HG02798 (cell line): ENCODE data around the gene UNC5CL.

ENCODE experiments used
- ATAC-seq: cut with Tn5 transposase; IDR thresholded peaks from one replicate; pipeline ENCODE4 v1.9.1; 2021; ENCODE audit warnings: mild to moderate bottlenecking; ENCODE audit not compliant: unreplicated experiment, poor library complexity

Gene UNC5CL

GRCh38 chr6:40983752-40984151 is 55.3 kb downstream of the UNC5CL start:
- ATAC-seq: no peak

- no peak for ATAC-seq
Measured at GRCh38 chr6:40982917-40983316, 56.1 kb downstream of the UNC5CL start.

DNA sequence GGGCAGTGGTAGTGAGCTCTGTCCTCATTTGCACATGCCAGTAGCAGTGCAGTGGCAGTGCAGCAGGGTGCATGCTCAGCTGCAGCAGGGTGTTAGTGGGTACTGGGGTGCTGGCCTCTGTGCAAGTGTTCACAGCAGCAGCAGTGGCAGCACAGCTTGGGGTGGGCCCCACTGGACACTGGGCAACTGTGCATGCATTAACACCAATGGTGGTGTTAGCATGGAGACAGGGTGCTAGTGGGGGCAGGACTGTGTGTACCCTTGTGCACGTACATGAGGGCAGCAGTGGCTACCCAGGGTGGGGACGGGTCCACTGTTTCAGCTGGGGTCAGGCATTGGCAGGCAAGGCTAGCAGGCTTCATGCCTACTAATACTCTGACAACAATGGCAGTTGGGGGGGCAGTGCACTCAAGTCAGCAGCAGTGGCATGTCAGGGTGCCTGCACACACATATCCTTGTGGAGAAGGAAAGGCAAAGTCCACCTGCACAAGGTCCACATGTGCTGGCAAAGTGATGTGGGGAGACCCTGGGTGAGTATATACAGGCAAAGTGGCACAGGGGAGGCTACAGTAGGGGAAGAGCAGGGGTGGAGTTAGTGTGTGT is 60.2 kb downstream of the UNC5CL start:
- no peak for ATAC-seq

- ATAC-seq: no peak
Measured at GRCh38 chr6:40977695-40978094, 61.3 kb downstream of the UNC5CL start.

DNA sequence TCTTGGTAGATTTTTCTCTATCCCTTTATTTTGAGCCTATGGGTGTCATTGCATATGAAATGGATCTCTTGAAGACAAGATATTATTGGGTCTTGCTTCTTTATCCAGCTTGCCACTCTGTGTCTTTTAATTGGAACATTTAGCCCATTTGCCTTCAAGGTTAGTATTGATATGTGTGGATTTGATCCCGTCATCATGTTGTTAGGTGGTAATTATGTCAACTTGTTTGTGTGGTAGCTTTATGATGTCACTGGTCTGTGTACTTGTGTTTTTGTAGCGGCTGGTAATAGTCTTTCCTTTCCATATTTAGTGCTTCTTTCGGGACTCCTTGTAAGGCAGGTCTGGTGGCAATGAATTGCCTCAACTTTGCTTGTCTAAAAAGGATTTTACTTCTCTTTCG is 61.9 kb downstream of the UNC5CL start:
- no peak for ATAC-seq
